Measurements from ENCODE around the gene VCL. TPM values are rescaled to one million over a fixed set of nuclear protein-coding genes. Genes with fewer than 3 reads are reported as not detected.

VCL gene
- total RNA-seq, 1 experiment from 2014 or later, result 176 TPM

DNA sequence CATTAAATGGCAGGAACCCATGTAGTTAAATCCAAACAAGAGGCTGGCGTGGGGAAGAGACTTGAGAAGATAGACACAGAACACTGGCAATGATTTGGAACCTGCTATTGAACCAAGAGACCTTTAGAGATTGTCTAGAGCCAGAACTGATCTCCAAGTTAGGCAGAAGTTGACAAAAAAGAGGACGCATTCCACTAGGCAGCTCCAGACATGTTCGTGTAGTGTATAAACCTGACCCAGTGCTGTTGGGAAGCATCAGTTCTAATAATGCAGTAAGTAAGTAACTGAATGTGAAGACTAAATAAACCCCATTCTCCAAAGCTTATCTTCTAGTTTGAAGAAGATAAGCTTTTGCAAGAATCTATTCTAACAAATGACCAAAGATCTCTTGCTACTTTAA is 101.9 kb downstream of the VCL start:
- no peaks in the 10 kb centered on the region for H3K4me1 ChIP-seq (ENCODE audit: insufficient read depth, low read length, poor library complexity, severe bottlenecking)
- intact Hi-C loops (cut with micrococcal nuclease; ENCODE audit: unreplicated experiment), result no loop called here
- no peaks in the 10 kb centered on the region for H3K9me3 ChIP-seq (ENCODE audit: low read depth, low read length, poor library complexity, severe bottlenecking)
- H3K36me3 ChIP-seq (ENCODE audit: insufficient read depth, low read length, poor library complexity, severe bottlenecking), result peaks cover 92% of the 10 kb centered on the region
- H3K4me3 ChIP-seq (ENCODE audit: low read depth, low read length, poor library complexity, severe bottlenecking), result no peak overlapping the region
- DNase-seq (ENCODE audit: low spot score), result no peak
- H3K27me3 ChIP-seq (replicated peaks; ENCODE audit: insufficient read depth, low read depth, low read length, poor library complexity), result no peaks in the 10 kb centered on the region
- no TSS peak for BruUV-seq (replicated peaks)
- ChIA-PET POLR2A (ENCODE audit: low non-redundant PET) (no interaction called here), CTCF (interaction anchor here (0.9 kb wide), 1 partner anchor 220 kb away, joined by 3 read pairs; no protein-coding TSS in a partner anchor)
- H3K27ac ChIP-seq (ENCODE audit: low read depth, low read length, poor library complexity, severe bottlenecking), result no peak overlapping the region
- TF ChIP-seq EZH2 (IDR thresholded peaks at IDR 0.05; ENCODE audit: borderline replicate concordance, low read depth, low read length, poor library complexity, severe bottlenecking), result no peak
- TF ChIP-seq CTCF (conservative IDR thresholded peaks at IDR 0.05; ENCODE audit: low read depth, low read length), result no peak

- no TSS peak for BruUV-seq (replicated peaks)
- DNase-seq (ENCODE audit: low spot score), result peak; percentile 53
- no peaks in the 10 kb centered on the region for H3K9me3 ChIP-seq (ENCODE audit: low read depth, low read length, poor library complexity, severe bottlenecking)
- peaks cover 87% of the 10 kb centered on the region for H3K36me3 ChIP-seq (ENCODE audit: insufficient read depth, low read length, poor library complexity, severe bottlenecking)
- no peaks in the 10 kb centered on the region for H3K4me1 ChIP-seq (ENCODE audit: insufficient read depth, low read length, poor library complexity, severe bottlenecking)
- POLR2A ChIA-PET (ENCODE audit: low non-redundant PET), result no interaction called here
- no peak overlapping the region for H3K4me3 ChIP-seq (ENCODE audit: low read depth, low read length, poor library complexity, severe bottlenecking)
- intact Hi-C loops (cut with micrococcal nuclease; ENCODE audit: unreplicated experiment), result loop anchor here (1.0 kb wide), 1 partner anchor 217 kb away; no protein-coding TSS in a partner anchor
- no peak for TF ChIP-seq EZH2 (IDR thresholded peaks at IDR 0.05; ENCODE audit: borderline replicate concordance, low read depth, low read length, poor library complexity, severe bottlenecking)
- peak; percentile 56 for TF ChIP-seq CTCF (conservative IDR thresholded peaks at IDR 0.05; ENCODE audit: low read depth, low read length)
- H3K27ac ChIP-seq (ENCODE audit: low read depth, low read length, poor library complexity, severe bottlenecking), result no peak overlapping the region
- CTCF ChIA-PET, result interaction anchor here (0.6 to 2.3 kb wide), 4 partner anchors 8 to 254 kb away, joined by 3 to 28 read pairs (median 6); no protein-coding TSS in a partner anchor
- no peaks in the 10 kb centered on the region for H3K27me3 ChIP-seq (replicated peaks; ENCODE audit: insufficient read depth, low read depth, low read length, poor library complexity)
Observed at GRCh38 chr10:74103560-74104258, 105.8 kb downstream of the VCL start.

DNA sequence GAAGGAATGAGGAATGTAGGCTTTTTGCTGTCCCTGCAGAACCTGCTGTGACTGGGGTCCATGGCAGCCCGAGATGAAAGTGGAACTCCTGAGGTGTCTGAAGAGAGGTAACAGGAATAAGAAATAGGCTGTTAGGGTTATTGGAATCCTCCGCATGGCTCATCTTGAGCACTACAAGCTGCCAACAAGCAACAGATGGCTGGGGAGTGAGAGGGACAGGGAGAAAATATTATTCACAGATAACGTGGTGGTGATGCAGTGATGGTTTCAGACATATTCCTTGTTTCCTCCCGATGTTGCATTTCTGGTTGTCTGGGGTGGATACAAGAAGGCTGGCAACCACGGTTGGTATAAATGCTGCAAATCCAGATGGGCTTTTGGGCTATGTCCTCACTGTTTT is 106.6 kb downstream of the VCL start:
- Histone ChIP-seq H3K4me3 (ENCODE audit: low read depth, low read length, poor library complexity, severe bottlenecking) (no peak overlapping the region), H3K36me3 (ENCODE audit: insufficient read depth, low read length, poor library complexity, severe bottlenecking) (peaks cover 87% of the 10 kb centered on the region), H3K4me1 (ENCODE audit: insufficient read depth, low read length, poor library complexity, severe bottlenecking) (no peaks in the 10 kb centered on the region), H3K9me3 (ENCODE audit: low read depth, low read length, poor library complexity, severe bottlenecking) (no peaks in the 10 kb centered on the region), H3K27ac (ENCODE audit: low read depth, low read length, poor library complexity, severe bottlenecking) (no peak overlapping the region), H3K27me3 (replicated peaks; ENCODE audit: insufficient read depth, low read depth, low read length, poor library complexity) (no peaks in the 10 kb centered on the region)
- ChIA-PET CTCF (no interaction called here), POLR2A (ENCODE audit: low non-redundant PET) (interaction anchor here (0.6 kb wide), 1 partner anchor 113 kb away, joined by 4 read pairs; no protein-coding TSS in a partner anchor)
- no peak for TF ChIP-seq EZH2 (IDR thresholded peaks at IDR 0.05; ENCODE audit: borderline replicate concordance, low read depth, low read length, poor library complexity, severe bottlenecking)
- TF ChIP-seq CTCF (conservative IDR thresholded peaks at IDR 0.05; ENCODE audit: low read depth, low read length), result no peak
- intact Hi-C loops (cut with micrococcal nuclease; ENCODE audit: unreplicated experiment), result no loop called here
- no TSS peak for BruUV-seq (replicated peaks)
- no peak for DNase-seq (ENCODE audit: low spot score)

Data from A673 (cell line).